HEK293 (cell line): ENCODE measurements around the gene SCGB3A1.

Experiments
- CTCF ChIA-PET: fragments of 350-600 bp; formaldehyde crosslinking; extraction: SDS; loops from one replicate; lab custom pipeline; 2021; ENCODE audit warnings: antibody characterized with exemption; lab: Yijun Ruan, JAX
- POLR2A ChIA-PET: fragments of 300-600 bp; formaldehyde crosslinking; extraction: SDS; loops from one replicate; lab custom pipeline; 2020; ENCODE audit warnings: antibody characterized with exemption, inconsistent platforms; lab: Yijun Ruan, JAX
- H3K27ac ChIP-seq: fragments of 200-500 bp; sonication (Bioruptor generic); 2 replicates; pipeline ENCODE4 v1.5.1; 2014; ENCODE audit warnings: low read depth, low read length, control low read depth, inconsistent platforms; ENCODE audit errors: extremely low read depth
- H3K36me3 ChIP-seq, 2 experiments: fragments of 200-500 bp in 1 of 2; sonication (Bioruptor generic) in 1 of 2; 1 replicate in 1 of 2; 2 replicates in 1 of 2; pipeline ENCODE4 v1.5.1; 2014 to 2017; ENCODE audit warnings: inconsistent platforms in 2 of 2, low read length in 2 of 2; ENCODE audit not compliant: control insufficient read depth in 2 of 2, insufficient read depth in 1 of 2
- H3K4me1 ChIP-seq: fragments of 200-500 bp; sonication (Bioruptor generic); 2 replicates; pipeline ENCODE4 v1.5.1; 2014; ENCODE audit warnings: mild to moderate bottlenecking, low read length, inconsistent platforms; ENCODE audit not compliant: control insufficient read depth, insufficient read depth
- H3K4me3 ChIP-seq: 2 replicates; pipeline ENCODE4 v1.5.1; 2011; ENCODE audit warnings: low read depth, mild to moderate bottlenecking, control low read depth, low read length, moderate library complexity
- H3K9me3 ChIP-seq: fragments of 200-500 bp; sonication (Bioruptor generic); 2 replicates; pipeline ENCODE4 v1.5.1; 2014; ENCODE audit warnings: low read depth, low read length, inconsistent platforms; ENCODE audit not compliant: control insufficient read depth, insufficient read depth
- EGR2 ChIP-seq: fragments of 450-650 bp; formaldehyde crosslinking; IDR thresholded peaks from 2 replicates; pipeline ENCODE4 v1.5.1; 2016; ENCODE audit warnings: low read depth, missing biosample characterization, missing genetic modification characterization
- FEZF1 ChIP-seq: fragments of 450-650 bp; formaldehyde crosslinking; IDR thresholded peaks from 2 replicates; pipeline ENCODE4 v1.5.1; 2016; ENCODE audit warnings: missing biosample characterization, missing genetic modification characterization
- GLIS2 ChIP-seq: fragments of 450-650 bp; formaldehyde crosslinking; IDR thresholded peaks from 2 replicates; pipeline ENCODE4 v1.5.1; 2016; ENCODE audit warnings: missing biosample characterization, missing genetic modification characterization
- MEIS1 ChIP-seq: sonication (generic); formaldehyde crosslinking; IDR thresholded peaks from 2 replicates; pipeline ENCODE4 v1.8.1; 2022; ENCODE audit warnings: missing genetic modification reagents, mild to moderate bottlenecking, borderline replicate concordance
- OVOL3 ChIP-seq: fragments of 450-650 bp; formaldehyde crosslinking; IDR thresholded peaks from 2 replicates; pipeline ENCODE4 v1.5.1; 2016; ENCODE audit warnings: missing biosample characterization, missing genetic modification characterization
- SALL2 ChIP-seq: fragments of 450-650 bp; formaldehyde crosslinking; IDR thresholded peaks from 2 replicates; pipeline ENCODE4 v1.5.0; 2017; ENCODE audit warnings: missing biosample characterization, mild to moderate bottlenecking, missing genetic modification characterization, borderline replicate concordance
- YY2 ChIP-seq: fragments of 450-650 bp; formaldehyde crosslinking; IDR thresholded peaks from 2 replicates; pipeline ENCODE4 v1.5.1; 2016; ENCODE audit warnings: missing biosample characterization, missing genetic modification characterization
- ZFHX2 ChIP-seq: fragments of 450-650 bp; formaldehyde crosslinking; conservative IDR thresholded peaks from 2 replicates; pipeline ENCODE4 v1.5.1; 2016; ENCODE audit warnings: missing biosample characterization, missing genetic modification characterization
- ZNF157 ChIP-seq: fragments of 450-650 bp; formaldehyde crosslinking; IDR thresholded peaks from 2 replicates; pipeline ENCODE4 v1.5.1; 2016; ENCODE audit warnings: missing biosample characterization, missing genetic modification characterization
- ZNF223 ChIP-seq: fragments of 450-650 bp; formaldehyde crosslinking; IDR thresholded peaks from 2 replicates; pipeline ENCODE4 v1.5.1; 2016; ENCODE audit warnings: missing biosample characterization, missing genetic modification characterization
- ZNF239 ChIP-seq: fragments of 450-650 bp; formaldehyde crosslinking; IDR thresholded peaks from 2 replicates; pipeline ENCODE4 v1.5.1; 2016; ENCODE audit warnings: missing biosample characterization, missing genetic modification characterization
- ZNF548 ChIP-seq: fragments of 450-650 bp; formaldehyde crosslinking; IDR thresholded peaks from 2 replicates; pipeline ENCODE4 v1.5.1; 2016; ENCODE audit warnings: missing biosample characterization, missing genetic modification characterization
- ZNF747 ChIP-seq: fragments of 450-650 bp; formaldehyde crosslinking; IDR thresholded peaks from 2 replicates; pipeline ENCODE4 v1.5.1; 2016; ENCODE audit warnings: missing biosample characterization, missing genetic modification characterization
- ZXDB ChIP-seq: fragments of 450-650 bp; formaldehyde crosslinking; IDR thresholded peaks from 2 replicates; pipeline ENCODE4 v1.5.1; 2016; ENCODE audit warnings: missing biosample characterization, missing genetic modification characterization
- TF ChIP-seq, protein P1 (sequence below): IDR thresholded peaks from 2 replicates; pipeline ENCODE4 v1.6.1; 2011; ENCODE audit warnings: mild to moderate bottlenecking, low read depth, low read length, borderline replicate concordance
- TF ChIP-seq, protein P2 (sequence below): sonication (generic); formaldehyde crosslinking; IDR thresholded peaks from 2 replicates; pipeline ENCODE4 v1.8.1; 2022; ENCODE audit warnings: mild to moderate bottlenecking, moderate library complexity, missing genetic modification reagents
- TF ChIP-seq, protein P3 (sequence below): fragments of 450-650 bp; formaldehyde crosslinking; IDR thresholded peaks from 2 replicates; pipeline ENCODE4 v1.5.1; 2017; ENCODE audit warnings: missing biosample characterization, missing genetic modification characterization
- TF ChIP-seq, protein P4 (sequence below): fragments of 450-650 bp; formaldehyde crosslinking; IDR thresholded peaks from 2 replicates; pipeline ENCODE4 v1.5.1; 2016; ENCODE audit warnings: missing biosample characterization, missing genetic modification characterization
- TF ChIP-seq, protein P5 (sequence below): fragments of 450-650 bp; formaldehyde crosslinking; IDR thresholded peaks from 2 replicates; pipeline ENCODE4 v1.5.1; 2016; ENCODE audit warnings: missing biosample characterization, missing genetic modification characterization

The SCGB3A1 gene

DNA sequence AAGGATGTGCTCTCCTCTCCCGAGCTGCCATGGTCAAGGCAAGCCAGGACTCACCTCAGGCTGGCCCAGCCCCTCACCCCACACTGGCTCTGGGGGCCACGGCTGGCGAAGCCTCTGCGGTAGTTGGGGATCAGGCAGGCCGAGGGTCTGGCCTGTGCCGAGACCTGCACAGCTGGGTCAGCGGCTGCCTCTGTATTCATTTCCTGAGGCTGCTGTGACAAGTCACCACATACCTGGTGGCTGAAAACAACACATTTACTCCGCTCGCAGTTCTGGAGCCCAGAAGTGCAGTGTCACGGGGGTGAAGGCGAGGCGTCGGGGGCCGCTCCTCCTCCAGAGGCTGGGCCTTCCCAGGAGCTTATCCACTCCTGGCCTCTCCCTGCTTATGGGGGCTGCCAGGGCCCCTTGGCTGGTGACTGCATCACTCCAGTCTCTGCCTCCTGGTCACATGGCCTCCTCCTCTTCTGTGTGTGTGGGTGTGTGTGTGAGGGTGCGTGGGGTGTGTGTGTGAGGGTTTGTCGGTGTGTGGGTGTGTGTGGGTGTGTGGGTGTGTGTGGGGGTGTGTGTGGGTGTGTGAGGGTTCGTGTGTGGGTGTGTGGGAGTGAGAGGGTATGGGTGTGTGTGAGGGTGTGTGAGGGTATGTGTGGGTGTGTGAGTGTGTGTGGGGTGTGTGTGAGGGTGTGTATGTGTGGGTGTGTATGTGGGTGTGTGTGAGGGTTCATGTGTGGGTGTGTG lies 3.2 kb upstream of the SCGB3A1 start (continued):
- TF ChIP-seq YY2 (tag by site-specific recombination), result no peak
- TF ChIP-seq, protein P1, sequence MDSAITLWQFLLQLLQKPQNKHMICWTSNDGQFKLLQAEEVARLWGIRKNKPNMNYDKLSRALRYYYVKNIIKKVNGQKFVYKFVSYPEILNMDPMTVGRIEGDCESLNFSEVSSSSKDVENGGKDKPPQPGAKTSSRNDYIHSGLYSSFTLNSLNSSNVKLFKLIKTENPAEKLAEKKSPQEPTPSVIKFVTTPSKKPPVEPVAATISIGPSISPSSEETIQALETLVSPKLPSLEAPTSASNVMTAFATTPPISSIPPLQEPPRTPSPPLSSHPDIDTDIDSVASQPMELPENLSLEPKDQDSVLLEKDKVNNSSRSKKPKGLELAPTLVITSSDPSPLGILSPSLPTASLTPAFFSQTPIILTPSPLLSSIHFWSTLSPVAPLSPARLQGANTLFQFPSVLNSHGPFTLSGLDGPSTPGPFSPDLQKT, result no peak
- TF ChIP-seq, protein P2, sequence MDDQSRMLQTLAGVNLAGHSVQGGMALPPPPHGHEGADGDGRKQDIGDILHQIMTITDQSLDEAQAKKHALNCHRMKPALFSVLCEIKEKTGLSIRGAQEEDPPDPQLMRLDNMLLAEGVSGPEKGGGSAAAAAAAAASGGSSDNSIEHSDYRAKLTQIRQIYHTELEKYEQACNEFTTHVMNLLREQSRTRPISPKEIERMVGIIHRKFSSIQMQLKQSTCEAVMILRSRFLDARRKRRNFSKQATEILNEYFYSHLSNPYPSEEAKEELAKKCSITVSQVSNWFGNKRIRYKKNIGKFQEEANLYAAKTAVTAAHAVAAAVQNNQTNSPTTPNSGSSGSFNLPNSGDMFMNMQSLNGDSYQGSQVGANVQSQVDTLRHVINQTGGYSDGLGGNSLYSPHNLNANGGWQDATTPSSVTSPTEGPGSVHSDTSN (CRISPR knock-in tag), result no peak
- TF ChIP-seq SALL2 (tag by site-specific recombination), result no peak
- TF ChIP-seq ZNF157, result 0 out of 2 replicates have a peak, but pooled peaks have one; percentile 15

DNA sequence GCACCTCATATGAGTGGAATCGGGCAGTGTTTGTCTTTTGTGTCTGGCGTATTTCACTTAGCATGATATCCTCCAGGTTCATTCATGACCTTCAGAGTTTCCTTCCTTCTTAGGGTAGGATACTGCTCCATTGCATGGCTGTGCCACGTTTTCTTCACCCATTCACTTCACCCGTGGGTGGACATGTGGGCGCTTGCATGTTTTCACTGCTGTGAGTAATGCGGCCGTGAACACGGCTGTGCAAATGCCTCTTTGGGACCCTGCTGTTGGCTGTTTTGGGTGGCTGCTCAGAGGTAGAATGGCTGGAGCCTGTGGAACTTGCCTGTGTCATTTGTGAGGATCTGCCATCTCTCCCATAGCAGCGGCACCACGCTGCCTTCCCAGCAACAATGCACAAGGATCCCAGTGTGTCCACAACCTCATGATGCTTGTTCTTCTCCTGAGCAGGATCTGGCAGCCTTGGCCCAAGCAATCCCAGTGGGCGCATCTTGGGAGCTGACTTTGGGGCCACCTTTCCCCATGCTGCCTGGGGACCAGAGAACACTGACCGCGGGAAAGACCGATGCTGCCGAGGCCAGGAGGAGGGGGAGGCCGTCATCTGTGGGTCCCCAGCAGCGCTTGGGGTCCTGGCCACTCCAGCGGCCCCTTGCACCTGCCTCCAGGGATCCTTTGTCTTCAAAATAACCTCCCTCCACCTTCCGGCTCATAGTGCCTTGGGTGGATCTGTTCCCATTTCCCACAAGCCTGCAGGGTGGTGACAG lies 2.3 kb upstream of the SCGB3A1 start:
- Histone ChIP-seq H3K4me3 (no peak overlapping the region), H3K4me1 (no peaks in the 10 kb centered on the region), H3K9me3 (no peaks in the 10 kb centered on the region), H3K27ac (no peak overlapping the region)
- CTCF ChIA-PET, result interaction anchor here (0.6 kb wide), 1 partner anchor 236 kb away, joined by 4 read pairs; no protein-coding TSS in a partner anchor
- TF ChIP-seq GLIS2 (tag by site-specific recombination) (no peak), OVOL3 (tag by site-specific recombination) (no peak), MEIS1 (CRISPR knock-in tag) (no peak), EGR2 (peak; percentile 47; the same call in 1 of the 2 replicates), ZNF747 (tag by site-specific recombination) (no peak), ZFHX2 (tag by site-specific recombination) (peak; percentile 53; the same call in 1 of the 2 replicates), ZNF223 (tag by site-specific recombination) (no peak)
- TF ChIP-seq, all 188 proteins: peak for 2
- POLR2A ChIA-PET, result no interaction called here
- no peaks in the 10 kb centered on the region for H3K36me3 ChIP-seq

DNA sequence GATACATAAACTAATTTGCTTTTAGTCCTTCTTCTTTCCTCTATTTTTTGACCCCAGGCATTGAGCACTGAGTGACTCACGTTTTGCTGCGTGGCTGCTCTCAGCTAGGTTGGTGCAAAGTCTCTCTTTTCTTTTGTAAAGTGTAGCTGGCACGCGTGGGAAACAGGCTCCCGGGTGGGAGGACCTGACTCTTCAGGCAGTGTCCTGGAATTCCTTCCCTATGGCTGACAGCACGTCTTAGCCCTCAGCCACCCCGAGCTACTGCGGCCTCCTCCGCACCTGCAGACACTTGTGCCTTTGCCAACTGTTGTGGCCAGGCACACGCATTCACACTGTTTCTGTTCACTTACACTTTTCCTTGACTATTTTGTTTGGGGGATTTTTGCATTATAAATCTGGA lies 877 bp upstream of the SCGB3A1 start:
- Histone ChIP-seq H3K4me1 (no peaks in the 10 kb centered on the region), H3K36me3 (no peaks in the 10 kb centered on the region), H3K4me3 (no peak overlapping the region), H3K9me3 (no peaks in the 10 kb centered on the region), H3K27ac (no peak overlapping the region)
- TF ChIP-seq, protein P3, sequence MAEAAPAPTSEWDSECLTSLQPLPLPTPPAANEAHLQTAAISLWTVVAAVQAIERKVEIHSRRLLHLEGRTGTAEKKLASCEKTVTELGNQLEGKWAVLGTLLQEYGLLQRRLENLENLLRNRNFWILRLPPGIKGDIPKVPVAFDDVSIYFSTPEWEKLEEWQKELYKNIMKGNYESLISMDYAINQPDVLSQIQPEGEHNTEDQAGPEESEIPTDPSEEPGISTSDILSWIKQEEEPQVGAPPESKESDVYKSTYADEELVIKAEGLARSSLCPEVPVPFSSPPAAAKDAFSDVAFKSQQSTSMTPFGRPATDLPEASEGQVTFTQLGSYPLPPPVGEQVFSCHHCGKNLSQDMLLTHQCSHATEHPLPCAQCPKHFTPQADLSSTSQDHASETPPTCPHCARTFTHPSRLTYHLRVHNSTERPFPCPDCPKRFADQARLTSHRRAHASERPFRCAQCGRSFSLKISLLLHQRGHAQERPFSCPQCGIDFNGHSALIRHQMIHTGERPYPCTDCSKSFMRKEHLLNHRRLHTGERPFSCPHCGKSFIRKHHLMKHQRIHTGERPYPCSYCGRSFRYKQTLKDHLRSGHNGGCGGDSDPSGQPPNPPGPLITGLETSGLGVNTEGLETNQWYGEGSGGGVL (tag by site-specific recombination), result no peak
- TF ChIP-seq ZNF548 (tag by site-specific recombination), result no peak
- TF ChIP-seq, protein P4, sequence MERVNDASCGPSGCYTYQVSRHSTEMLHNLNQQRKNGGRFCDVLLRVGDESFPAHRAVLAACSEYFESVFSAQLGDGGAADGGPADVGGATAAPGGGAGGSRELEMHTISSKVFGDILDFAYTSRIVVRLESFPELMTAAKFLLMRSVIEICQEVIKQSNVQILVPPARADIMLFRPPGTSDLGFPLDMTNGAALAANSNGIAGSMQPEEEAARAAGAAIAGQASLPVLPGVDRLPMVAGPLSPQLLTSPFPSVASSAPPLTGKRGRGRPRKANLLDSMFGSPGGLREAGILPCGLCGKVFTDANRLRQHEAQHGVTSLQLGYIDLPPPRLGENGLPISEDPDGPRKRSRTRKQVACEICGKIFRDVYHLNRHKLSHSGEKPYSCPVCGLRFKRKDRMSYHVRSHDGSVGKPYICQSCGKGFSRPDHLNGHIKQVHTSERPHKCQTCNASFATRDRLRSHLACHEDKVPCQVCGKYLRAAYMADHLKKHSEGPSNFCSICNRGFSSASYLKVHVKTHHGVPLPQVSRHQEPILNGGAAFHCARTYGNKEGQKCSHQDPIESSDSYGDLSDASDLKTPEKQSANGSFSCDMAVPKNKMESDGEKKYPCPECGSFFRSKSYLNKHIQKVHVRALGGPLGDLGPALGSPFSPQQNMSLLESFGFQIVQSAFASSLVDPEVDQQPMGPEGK (tag by site-specific recombination), result no peak
- TF ChIP-seq ZNF239, result no peak
- no peak for TF ChIP-seq OVOL3 (tag by site-specific recombination)
- TF ChIP-seq, protein P5, sequence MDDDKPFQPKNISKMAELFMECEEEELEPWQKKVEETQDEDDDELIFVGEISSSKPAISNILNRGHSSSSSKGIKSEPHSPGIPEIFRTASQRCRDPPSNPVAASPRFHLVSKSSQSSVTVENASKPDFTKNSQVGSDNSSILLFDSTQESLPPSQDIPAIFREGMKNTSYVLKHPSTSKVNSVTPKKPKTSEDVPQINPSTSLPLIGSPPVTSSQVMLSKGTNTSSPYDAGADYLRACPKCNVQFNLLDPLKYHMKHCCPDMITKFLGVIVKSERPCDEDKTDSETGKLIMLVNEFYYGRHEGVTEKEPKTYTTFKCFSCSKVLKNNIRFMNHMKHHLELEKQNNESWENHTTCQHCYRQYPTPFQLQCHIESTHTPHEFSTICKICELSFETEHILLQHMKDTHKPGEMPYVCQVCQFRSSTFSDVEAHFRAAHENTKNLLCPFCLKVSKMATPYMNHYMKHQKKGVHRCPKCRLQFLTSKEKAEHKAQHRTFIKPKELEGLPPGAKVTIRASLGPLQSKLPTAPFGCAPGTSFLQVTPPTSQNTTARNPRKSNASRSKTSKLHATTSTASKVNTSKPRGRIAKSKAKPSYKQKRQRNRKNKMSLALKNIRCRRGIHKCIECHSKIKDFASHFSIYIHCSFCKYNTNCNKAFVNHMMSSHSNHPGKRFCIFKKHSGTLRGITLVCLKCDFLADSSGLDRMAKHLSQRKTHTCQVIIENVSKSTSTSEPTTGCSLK (tag by site-specific recombination), result no peak
- TF ChIP-seq ZXDB (tag by site-specific recombination), result no peak
- no peak for TF ChIP-seq FEZF1
- POLR2A ChIA-PET, result no interaction called here
- CTCF ChIA-PET, result no interaction called here
